ENCODE measurements around the gene MEIOB.
"Not testable (repeated sequence)": the region's sequence is repeated elsewhere in the genome, so short reads cannot be mapped to it uniquely, and the experiment has no call there.

The MEIOB gene, protein sequence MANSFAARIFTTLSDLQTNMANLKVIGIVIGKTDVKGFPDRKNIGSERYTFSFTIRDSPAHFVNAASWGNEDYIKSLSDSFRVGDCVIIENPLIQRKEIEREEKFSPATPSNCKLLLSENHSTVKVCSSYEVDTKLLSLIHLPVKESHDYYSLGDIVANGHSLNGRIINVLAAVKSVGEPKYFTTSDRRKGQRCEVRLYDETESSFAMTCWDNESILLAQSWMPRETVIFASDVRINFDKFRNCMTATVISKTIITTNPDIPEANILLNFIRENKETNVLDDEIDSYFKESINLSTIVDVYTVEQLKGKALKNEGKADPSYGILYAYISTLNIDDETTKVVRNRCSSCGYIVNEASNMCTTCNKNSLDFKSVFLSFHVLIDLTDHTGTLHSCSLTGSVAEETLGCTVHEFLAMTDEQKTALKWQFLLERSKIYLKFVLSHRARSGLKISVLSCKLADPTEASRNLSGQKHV

DNA sequence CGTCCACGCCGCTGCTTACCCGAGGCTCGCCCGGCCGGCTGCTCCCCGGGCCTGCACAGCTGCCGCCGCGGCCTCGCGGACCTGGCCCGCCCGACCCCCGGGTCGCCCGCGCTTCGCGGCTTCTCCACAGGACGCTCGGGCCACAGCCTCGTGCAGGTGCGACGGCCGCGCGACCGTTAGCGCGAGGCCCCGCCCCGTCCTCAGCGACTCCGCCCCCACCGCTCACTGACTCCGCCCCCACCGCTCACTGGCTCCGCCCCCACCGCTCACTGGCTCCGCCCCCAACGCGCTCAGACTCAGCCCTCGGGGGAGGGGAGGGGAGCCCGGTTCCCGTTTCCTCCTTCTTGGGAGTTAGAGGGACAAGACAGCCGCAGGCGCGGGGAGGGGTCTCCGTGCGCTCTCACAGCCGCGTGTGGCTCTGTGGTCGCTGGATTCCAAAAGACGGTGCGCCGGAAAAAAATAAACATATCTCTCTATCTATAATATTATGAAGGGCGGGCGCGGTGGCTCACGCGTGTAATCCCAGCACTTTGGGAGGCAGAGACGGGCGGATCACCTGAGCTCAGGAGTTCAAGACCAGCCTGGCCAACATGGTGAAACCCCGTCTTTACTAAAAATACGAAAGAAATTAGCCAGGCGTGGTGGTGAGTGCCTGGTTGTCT, at the start of gene MEIOB:
Gene MEIOB, minus strand, starts transcription at position 191 of the 662 bp plus-strand sequence. CDS start 3,989 bp downstream, outside the sequence.
- no peak for DNase-seq

- no peak for DNase-seq
Observed at GRCh38 chr16:1920727-1921171, 48.8 kb upstream of the MEIOB start.

GRCh38 chr16:1920122-1920521, 48.2 kb upstream of the MEIOB start:
- DNase-seq, result not testable (repeated sequence)

GRCh38 chr16:1919327-1919998, 47.5 kb upstream of the MEIOB start:
- no peak for DNase-seq

DNA sequence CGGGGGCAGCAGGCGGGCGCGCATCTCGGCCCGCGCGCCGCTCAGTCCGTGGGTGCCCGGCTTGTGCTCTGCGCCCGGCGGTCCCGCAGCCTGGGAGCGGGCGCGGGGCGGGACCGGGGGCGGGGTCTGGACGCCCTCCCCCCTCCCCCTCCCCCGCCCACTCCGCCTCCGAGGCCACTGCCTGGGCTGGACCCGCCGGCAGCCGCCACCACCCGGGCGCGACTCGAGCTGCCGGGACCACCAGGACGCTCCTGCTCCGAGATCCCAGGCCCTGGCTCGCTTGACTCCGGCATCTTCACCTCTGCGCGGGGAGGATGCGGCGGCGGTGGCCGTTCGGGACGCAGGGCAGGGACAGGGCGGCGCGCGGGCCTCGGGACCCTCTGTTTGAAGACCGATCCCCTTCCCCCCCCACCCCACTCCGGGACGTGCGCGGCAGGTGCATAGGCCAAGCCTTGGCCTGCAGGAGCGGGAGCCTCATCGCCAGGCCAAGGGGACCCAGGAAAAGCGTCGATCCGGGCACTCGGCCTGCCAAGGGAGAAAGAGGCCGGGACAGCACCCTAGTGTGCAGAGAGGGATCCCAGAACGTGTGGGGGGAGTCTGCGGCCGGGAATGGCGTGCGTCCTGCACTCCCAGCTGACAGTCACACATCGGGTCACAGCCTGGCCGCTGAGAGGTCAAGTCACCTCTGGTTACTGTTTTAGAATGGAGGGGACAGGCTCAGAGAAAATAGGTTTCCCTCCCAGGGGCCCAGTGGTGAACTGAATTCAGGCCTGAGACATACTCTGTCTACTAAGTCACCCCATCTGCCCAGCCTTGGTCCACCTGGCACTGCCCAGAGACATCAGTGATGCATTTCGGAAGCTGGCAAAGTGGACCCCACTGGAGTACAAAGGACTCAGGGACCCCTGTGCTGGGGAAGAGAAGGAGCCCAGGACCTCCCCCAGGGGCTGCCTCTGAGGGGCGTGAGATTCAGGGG, 46.7 kb upstream of the MEIOB start, which contains the start of gene HS3ST6:
Gene HS3ST6, minus strand, starts transcription at position 65 of the 976 bp plus-strand sequence. CDS start 92 bp downstream, outside the sequence.
- DNase-seq, result no peak

DNA sequence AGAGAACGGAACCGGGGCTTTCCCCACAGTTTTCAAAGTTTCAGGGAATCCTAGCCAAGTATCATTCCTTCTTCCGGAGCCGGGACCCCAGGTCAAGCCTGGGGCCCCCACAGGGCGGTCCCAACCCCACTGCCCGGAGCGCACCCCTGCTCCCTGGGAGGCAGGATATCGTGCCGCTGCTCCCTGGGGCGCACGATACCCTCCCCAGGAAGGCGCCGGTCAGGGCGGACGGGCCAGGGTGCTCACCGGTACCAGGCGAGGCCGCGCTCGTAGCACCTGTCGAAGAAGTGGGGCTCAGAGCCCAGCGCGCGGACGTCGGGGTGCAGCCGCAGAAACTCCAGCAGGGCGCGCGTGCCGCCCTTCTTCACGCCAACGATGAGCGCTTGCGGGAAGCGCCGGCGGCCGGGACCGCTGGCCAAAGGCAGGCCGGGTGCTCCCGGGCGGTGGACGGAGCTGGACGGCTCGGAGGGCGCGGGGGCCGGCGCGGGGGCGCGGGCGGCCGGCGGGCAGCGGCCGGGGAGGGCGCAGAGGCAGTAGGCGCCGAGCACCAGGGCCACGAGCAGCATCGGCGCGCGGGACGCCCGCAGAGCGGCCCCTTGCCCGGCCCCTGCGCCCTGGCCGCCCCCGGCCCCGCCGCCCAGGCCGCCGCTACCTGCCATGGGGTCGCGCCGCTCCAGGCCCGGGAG, 45.8 kb upstream of the MEIOB start:
- DNase-seq, result no peak

GRCh38 chr16:1917056-1917664, 45.2 kb upstream of the MEIOB start:
- peak; percentile 14 for DNase-seq

GRCh38 chr16:1916640-1916990, 44.7 kb upstream of the MEIOB start:
- peak; percentile 16 for DNase-seq

GRCh38 chr16:1915732-1916639, 44.0 kb upstream of the MEIOB start:
- no peak for DNase-seq

- no peak for DNase-seq
Observed at GRCh38 chr16:1914988-1915387, 43.0 kb upstream of the MEIOB start.

- DNase-seq, result no peak
Observed at GRCh38 chr16:1914084-1914608, 42.2 kb upstream of the MEIOB start.

DNA sequence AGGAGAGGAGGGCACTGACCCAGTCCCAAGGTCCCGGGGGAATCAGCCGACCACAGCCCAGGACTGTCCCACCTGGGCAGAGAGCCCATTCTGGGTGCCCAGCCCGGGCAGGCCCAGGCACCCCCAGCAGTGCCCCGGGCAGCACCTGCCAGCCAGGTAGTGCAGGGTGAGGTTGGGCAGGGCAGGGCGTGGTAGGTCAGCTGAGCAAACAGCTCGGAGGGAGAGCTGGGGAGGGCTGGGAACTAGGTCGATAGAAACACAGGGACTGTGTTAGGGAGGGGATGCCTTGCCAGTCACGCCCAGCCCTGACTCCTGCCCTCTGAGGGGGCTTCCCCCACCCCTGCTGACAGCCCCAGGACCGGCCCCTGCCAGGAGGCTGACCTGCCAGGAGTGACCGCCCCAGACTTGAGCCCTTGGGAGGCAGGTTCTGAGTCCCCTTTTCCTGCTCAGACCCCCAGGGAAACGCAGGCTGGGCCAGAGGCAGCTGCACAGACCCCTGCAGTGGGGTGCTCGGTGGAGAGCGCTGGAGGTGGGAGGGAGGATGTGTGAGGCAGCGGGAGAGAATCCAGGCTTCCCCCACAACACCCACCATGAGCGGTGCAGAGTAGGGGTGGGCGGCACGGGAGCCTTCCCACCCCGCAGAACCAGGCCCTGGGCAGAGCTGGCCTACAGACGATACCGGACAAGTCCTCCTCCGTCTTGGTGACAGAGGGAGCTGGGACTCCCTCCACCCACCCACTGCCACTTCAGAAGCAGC, 41.5 kb upstream of the MEIOB start:
- peak; percentile 72 for DNase-seq

- no peak for DNase-seq
Observed at GRCh38 chr16:1912215-1912543, 40.2 kb upstream of the MEIOB start.

- DNase-seq, result no peak
Observed at GRCh38 chr16:1911467-1912214, 39.7 kb upstream of the MEIOB start.

GRCh38 chr16:1909561-1910231, 37.7 kb upstream of the MEIOB start:
- DNase-seq, result no peak

DNA sequence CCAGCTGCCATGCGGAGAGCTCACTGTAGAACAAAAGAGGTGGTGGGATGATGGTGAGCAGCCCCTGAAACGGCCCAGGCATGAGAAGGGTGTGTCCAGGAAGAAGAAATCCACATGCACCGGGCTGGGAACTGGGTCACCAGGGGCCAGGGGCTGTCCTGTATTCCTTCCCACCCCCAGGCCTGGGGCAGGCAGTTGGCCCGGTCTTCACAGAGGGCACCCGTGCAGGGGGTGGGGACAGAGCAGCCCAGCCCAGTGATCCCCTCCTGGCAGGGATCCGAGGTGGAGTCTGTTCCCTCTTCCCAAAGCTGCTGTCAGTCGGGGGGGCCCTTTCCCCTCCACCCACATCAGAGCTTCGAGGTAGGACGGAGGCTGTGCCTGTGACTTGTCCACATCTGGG, 37.0 kb upstream of the MEIOB start:
- DNase-seq, result no peak

DNA sequence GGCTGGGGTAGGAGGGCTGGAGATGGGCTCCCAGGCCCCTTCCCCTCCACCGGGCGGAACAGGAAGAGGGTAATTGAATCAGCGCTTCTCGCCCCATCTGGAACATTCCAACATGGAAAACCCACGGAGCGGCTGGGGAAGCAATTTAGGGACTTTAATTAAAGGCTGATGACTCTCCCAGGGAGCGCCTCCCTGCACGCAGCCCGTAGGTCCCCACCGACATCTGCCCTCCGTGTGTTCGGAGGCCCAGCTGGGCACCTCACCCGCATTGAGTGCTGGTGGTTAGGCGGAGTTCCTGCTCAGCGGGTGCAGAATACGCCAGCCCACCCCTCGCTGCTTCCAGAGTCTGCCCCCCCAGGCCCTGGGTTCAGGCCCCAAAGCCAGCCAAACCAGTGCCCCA, 36.2 kb upstream of the MEIOB start:
- no peak for DNase-seq
